Thyroid gland (tissue), 4 donors: ENCODE data around the gene PTGFRN. TPM values are rescaled to one million over a fixed set of nuclear protein-coding genes. Genes with fewer than 3 reads are reported as not detected.

Source experiments
- DNase-seq, 2 donors: peaks; one replicate each; pipeline ENCODE4 v3.0.0-alpha.2; 2019
- H3K27ac ChIP-seq, 3 donors: fragments of 200-600 bp; sonication (generic); 1 replicate in 2 of 3; 2 replicates in 1 of 3; pipeline ENCODE4 v1.5.1; 2016 to 2019; ENCODE audit warnings: mild to moderate bottlenecking in 1 of 3, moderate library complexity in 1 of 3
- H3K27me3 ChIP-seq: fragments of 200-600 bp; sonication (generic); one replicate; pipeline ENCODE4 v1.5.1; 2019
- H3K36me3 ChIP-seq, 2 donors: fragments of 200-600 bp; sonication (generic); one replicate each; pipeline ENCODE4 v1.5.1; 2016 to 2019
- H3K4me1 ChIP-seq, 2 donors: fragments of 200-600 bp; sonication (generic); one replicate each; pipeline ENCODE4 v1.5.1; 2017 to 2019
- H3K4me3 ChIP-seq, 3 donors: fragments of 200-600 bp; sonication (generic); replicated peaks in 1 of 3; 1 replicate in 2 of 3; 2 replicates in 1 of 3; pipeline ENCODE4 v1.5.1; 2016; ENCODE audit warnings: mild to moderate bottlenecking in 1 of 3
- H3K9me3 ChIP-seq: fragments of 200-600 bp; sonication (generic); one replicate; pipeline ENCODE4 v1.5.1; 2017
- POLR2A ChIP-seq, 2 donors: fragments of 450-650 bp; IDR thresholded peaks; one replicate each; pipeline ENCODE4 v1.6.1; 2017; ENCODE audit warnings: antibody characterized with exemption in 2 of 2, mild to moderate bottlenecking in 2 of 2, moderate library complexity in 1 of 2
- WGBS, 2 donors: methylation state at CpG; one replicate each; pipeline ENCODE4 v1.1.5; 2017; 5-methylcytosine and 5-hydroxymethylcytosine counted together
- intact Hi-C: fragments of 100-400 bp; cut with DNase I; formaldehyde crosslinking; loops from one replicate; pipeline ENCODE4 v1.15.1; 2023
- total RNA-seq, 4 donors: library from RNA; depleted of rRNA; stranded (reverse); fragments of >200 nt; gene quantifications; one replicate each; pipeline ENCODE4 v1.2.3, GENCODE V29; 2016
- TF ChIP-seq, protein P1 (sequence below), 6 experiments: fragments of 200-600 bp in 3 of 6; fragments of 450-650 bp in 3 of 6; sonication (generic) in 3 of 6; IDR thresholded peaks; one replicate each; pipeline ENCODE4 v1.5.1; 2016 to 2019; ENCODE audit warnings: antibody characterized with exemption in 6 of 6, mild to moderate bottlenecking in 2 of 6, inconsistent platforms in 1 of 6, moderate library complexity in 1 of 6

Gene PTGFRN
- total RNA-seq, 4 donors from 2014 or later = 18.7 to 38.7 (median 27.6) TPM

DNA sequence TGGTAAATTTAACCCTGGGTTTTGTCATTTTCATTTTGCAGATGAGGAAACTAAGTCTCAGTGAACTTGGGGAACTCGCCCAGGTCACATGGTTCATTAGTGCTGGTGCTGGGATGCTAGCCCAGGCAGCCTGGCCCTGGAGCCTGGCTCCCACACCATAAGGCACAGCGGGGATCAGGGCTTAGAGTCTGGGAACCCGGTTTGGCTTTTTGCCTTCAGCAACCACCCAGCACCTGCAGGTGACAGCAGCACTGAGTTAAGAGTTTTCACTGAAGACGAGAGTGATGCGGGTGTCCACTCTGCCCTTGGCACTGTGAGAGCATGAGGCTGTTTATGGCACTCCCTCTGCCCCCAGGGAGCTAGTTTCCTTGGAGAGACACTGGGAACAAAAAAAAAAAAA is 73.4 kb downstream of the PTGFRN start:
- Histone ChIP-seq H3K9me3 (no peaks in the 10 kb centered on the region), H3K36me3 (peaks cover 0 to 2% of the 10 kb centered on the region in 2 donors), H3K4me3 (no peak overlapping the region), H3K4me1 (no peaks in the 10 kb centered on the region), H3K27me3 (no peaks in the 10 kb centered on the region), H3K27ac (no peak overlapping the region)
- WGBS, 2 donors = 80 to 85% methylated on average over 5 of the region's 5 CpGs
- DNase-seq = no peak
- TF ChIP-seq POLR2A (IDR thresholded peaks at IDR 0.05) = no peak
- TF ChIP-seq, protein P1, sequence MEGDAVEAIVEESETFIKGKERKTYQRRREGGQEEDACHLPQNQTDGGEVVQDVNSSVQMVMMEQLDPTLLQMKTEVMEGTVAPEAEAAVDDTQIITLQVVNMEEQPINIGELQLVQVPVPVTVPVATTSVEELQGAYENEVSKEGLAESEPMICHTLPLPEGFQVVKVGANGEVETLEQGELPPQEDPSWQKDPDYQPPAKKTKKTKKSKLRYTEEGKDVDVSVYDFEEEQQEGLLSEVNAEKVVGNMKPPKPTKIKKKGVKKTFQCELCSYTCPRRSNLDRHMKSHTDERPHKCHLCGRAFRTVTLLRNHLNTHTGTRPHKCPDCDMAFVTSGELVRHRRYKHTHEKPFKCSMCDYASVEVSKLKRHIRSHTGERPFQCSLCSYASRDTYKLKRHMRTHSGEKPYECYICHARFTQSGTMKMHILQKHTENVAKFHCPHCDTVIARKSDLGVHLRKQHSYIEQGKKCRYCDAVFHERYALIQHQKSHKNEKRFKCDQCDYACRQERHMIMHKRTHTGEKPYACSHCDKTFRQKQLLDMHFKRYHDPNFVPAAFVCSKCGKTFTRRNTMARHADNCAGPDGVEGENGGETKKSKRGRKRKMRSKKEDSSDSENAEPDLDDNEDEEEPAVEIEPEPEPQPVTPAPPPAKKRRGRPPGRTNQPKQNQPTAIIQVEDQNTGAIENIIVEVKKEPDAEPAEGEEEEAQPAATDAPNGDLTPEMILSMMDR (IDR thresholded peaks at IDR 0.05) = no peak
- intact Hi-C loops = no loop called here

DNA sequence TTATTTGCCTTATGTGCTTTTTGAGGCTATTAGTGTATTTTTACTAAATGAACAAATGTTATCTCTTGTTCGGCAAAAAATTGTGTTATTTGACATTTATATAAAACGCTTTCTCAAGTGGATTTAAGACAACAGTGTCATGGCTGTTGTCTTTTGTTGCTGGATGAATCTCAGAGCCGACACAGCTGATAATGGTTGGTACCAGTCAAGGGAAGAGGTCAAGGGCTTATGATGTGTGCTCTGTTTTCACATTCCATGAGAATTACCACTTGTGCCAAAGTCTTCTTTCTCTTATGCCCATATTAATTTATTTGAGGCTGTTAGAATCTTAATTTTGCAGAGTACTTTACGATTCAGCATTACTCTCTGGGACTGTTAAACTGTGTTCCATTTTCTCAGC is 74.0 kb downstream of the PTGFRN start:
- no peak for DNase-seq
- no peak for TF ChIP-seq POLR2A (IDR thresholded peaks at IDR 0.05)
- TF ChIP-seq, protein P1 (IDR thresholded peaks at IDR 0.05) = no peak
- Histone ChIP-seq H3K27me3 (no peaks in the 10 kb centered on the region), H3K9me3 (no peaks in the 10 kb centered on the region), H3K4me1 (no peaks in the 10 kb centered on the region), H3K27ac (no peak overlapping the region), H3K36me3 (peaks cover 0 to 4% of the 10 kb centered on the region in 2 donors), H3K4me3 (no peak overlapping the region)
- intact Hi-C loops = no loop called here
- 68 to 85% methylated on average over 4 of the region's 4 CpGs for WGBS, 2 donors

DNA sequence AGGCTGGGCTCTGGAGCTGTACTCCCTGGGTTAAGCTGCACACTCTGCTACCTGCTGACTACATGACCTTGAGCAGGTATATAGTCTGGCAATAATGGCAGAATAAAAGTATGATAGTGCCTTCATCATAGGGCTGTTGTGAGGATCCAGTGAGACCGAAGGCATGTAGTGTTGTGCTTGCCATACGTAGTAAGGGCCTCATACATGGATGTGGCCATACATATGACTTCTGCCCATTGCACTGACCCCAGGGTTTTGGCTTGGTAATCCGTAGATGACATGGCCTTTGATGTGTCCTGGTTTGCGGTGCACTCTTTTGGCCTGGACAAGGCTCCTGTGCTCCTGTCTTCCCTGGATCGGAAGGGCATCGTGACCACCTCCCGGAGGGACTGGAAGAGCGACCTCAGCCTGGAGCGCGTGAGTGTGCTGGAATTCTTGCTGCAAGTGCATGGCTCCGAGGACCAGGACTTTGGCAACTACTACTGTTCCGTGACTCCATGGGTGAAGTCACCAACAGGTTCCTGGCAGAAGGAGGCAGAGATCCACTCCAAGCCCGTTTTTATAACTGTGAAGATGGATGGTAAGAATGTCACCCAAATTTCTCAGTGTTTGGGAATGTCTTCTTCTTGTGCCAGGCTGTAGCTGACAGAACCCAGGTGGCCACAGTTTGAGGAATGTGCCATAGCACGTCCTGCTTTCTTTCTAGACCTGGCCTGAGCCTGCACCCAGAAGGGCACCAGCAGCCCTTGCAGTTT is 74.9 kb downstream of the PTGFRN start:
- TF ChIP-seq, protein P1 (IDR thresholded peaks at IDR 0.05) = no peak
- TF ChIP-seq POLR2A (IDR thresholded peaks at IDR 0.05) = no peak
- WGBS, 2 donors = 92 to 96% methylated on average over 13 to 14 of the region's 14 CpGs

GRCh38 chr1:116986421-116987255 is 76.9 kb downstream of the PTGFRN start:
- Histone ChIP-seq H3K4me1 (no peaks in the 10 kb centered on the region), H3K27me3 (no peaks in the 10 kb centered on the region), H3K9me3 (no peaks in the 10 kb centered on the region), H3K27ac (no peak overlapping the region), H3K36me3 (peaks cover 0 to 4% of the 10 kb centered on the region in 2 donors), H3K4me3 (no peak overlapping the region)
- intact Hi-C loops = no loop called here
- TF ChIP-seq, protein P1 (IDR thresholded peaks at IDR 0.05) = no peak
- TF ChIP-seq POLR2A (IDR thresholded peaks at IDR 0.05) = no peak
- DNase-seq = no peak
- 93 to 95% methylated on average over 29 of the region's 29 CpGs for WGBS, 2 donors

More for the DNA sequence above, 74.9 kb downstream of the PTGFRN start:
- intact Hi-C loops = no loop called here
- Histone ChIP-seq H3K27ac (no peak overlapping the region), H3K9me3 (no peaks in the 10 kb centered on the region), H3K36me3 (peaks cover 0 to 4% of the 10 kb centered on the region in 2 donors), H3K4me1 (no peaks in the 10 kb centered on the region), H3K4me3 (no peak overlapping the region), H3K27me3 (no peaks in the 10 kb centered on the region)
- no peak for DNase-seq

DNA sequence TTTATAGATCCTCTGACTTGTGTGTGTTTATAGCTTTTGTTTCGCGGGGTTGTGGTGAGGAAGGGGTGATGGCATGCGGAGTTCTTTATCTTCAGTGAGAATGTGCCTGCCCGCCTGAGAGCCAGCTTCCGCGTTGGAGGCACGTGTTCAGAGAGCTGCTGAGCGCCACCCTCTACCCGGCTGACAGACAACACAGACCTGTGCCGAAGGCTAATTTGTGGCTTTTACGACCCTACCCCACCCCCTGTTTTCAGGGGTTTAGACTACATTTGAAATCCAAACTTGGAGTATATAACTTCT is 77.5 kb downstream of the PTGFRN start:
- intact Hi-C loops = no loop called here
- Histone ChIP-seq H3K36me3 (peaks cover 0 to 4% of the 10 kb centered on the region in 2 donors), H3K4me3 (no peak overlapping the region), H3K4me1 (no peaks in the 10 kb centered on the region), H3K9me3 (no peaks in the 10 kb centered on the region), H3K27me3 (no peaks in the 10 kb centered on the region), H3K27ac (no peak overlapping the region)
- TF ChIP-seq, protein P1 (IDR thresholded peaks at IDR 0.05) = no peak
- no peak for TF ChIP-seq POLR2A (IDR thresholded peaks at IDR 0.05)
- WGBS, 2 donors = 88 to 96% methylated on average over 11 of the region's 11 CpGs
- no peak for DNase-seq
